K562 (cell line): Measurements from ENCODE around the gene RNF114. TPM values are rescaled to one million over a fixed set of nuclear protein-coding genes. Genes with fewer than 3 reads are reported as not detected.

Experiments used
- ARID1B ChIP-seq: fragments of 450-650 bp; IDR thresholded peaks from 2 replicates; pipeline ENCODE4 v1.6.1; 2016; ENCODE audit warnings: antibody characterized with exemption, mild to moderate bottlenecking, inconsistent platforms
- BACH1 ChIP-seq: fragments of 200-800 bp; sonication (Bioruptor generic); IDR thresholded peaks from 2 replicates; pipeline ENCODE4 v1.6.1; 2016; ENCODE audit warnings: missing genetic modification characterization, missing compliant biosample characterization
- HLTF ChIP-seq: fragments of 450-650 bp; IDR thresholded peaks from 2 replicates; pipeline ENCODE4 v1.6.1; 2016
- HNRNPUL1 ChIP-seq: fragments of 200-400 bp; formaldehyde crosslinking; IDR thresholded peaks from 2 replicates; pipeline ENCODE4 v1.6.1; 2017; ENCODE audit warnings: low read length
- NFYB ChIP-seq: IDR thresholded peaks from 2 replicates; pipeline ENCODE4 v1.6.1; 2011; ENCODE audit warnings: mild to moderate bottlenecking, moderate library complexity; ENCODE audit not compliant: insufficient read length; ENCODE audit errors: extremely low read depth
- PHB ChIP-seq: fragments of 250-450 bp; sonication (Bioruptor Pico); IDR thresholded peaks from 2 replicates; pipeline ENCODE4 v1.5.0; 2021
- RBM22 ChIP-seq: fragments of 200-400 bp; formaldehyde crosslinking; IDR thresholded peaks from 2 replicates; pipeline ENCODE4 v1.6.1; 2018; ENCODE audit warnings: low read length, low read depth; ENCODE audit not compliant: poor library complexity, severe bottlenecking
- RNF2 ChIP-seq: sonication (generic); IDR thresholded peaks from 2 replicates; pipeline ENCODE4 v1.6.1; 2016
- RREB1 ChIP-seq: fragments of 250-450 bp; sonication (Bioruptor Pico); IDR thresholded peaks from 2 replicates; pipeline ENCODE4 v1.4.0; 2020
- THAP12 ChIP-seq: fragments of 250-450 bp; sonication (Bioruptor Pico); IDR thresholded peaks from 2 replicates; pipeline ENCODE4 v1.9.0; 2021; ENCODE audit warnings: mild to moderate bottlenecking, inconsistent platforms
- TRIM24 ChIP-seq, 2 experiments: fragments of 450-650 bp; IDR thresholded peaks; 2 replicates each; pipeline ENCODE4 v1.6.1; 2016
- TSHZ1 ChIP-seq: fragments of 250-450 bp; sonication (Bioruptor Pico); IDR thresholded peaks from 2 replicates; pipeline ENCODE4 v1.4.0; 2020; ENCODE audit warnings: mild to moderate bottlenecking, moderate library complexity
- ZKSCAN3 ChIP-seq: fragments of 250-450 bp; sonication (Bioruptor Pico); IDR thresholded peaks from 2 replicates; pipeline ENCODE4 v1.4.0; 2020
- ZNF253 ChIP-seq: fragments of 250-450 bp; sonication (Bioruptor Pico); conservative IDR thresholded peaks from 2 replicates; pipeline ENCODE4 v1.6.1; 2021; ENCODE audit warnings: mild to moderate bottlenecking
- polyA plus RNA-seq, 8 experiments: library from polyadenylated mRNA; depleted of rRNA in 4 of 8; stranded (reverse) in 5 of 8; unstranded in 3 of 8; fragments of >200 nt; fragmentation: Nextera tagmentation in 2 of 8; fragmentation: Illumina TruSeq in 1 of 8; extraction: Ambion mirVana in 2 of 8; extraction: Trizol in 1 of 8; gene quantifications; 2 replicates each; pipeline versions ENCODE4 v1.2.1 to v1.2.3, GENCODE V29; 2011 to 2014; ENCODE audit warnings: inconsistent platforms in 1 of 8, missing spikeins in 1 of 8
- total RNA-seq, 7 experiments: library from RNA; depleted of rRNA in 6 of 7; stranded (reverse); fragments of >200 nt in 6 of 7; fragmentation: Illumina TruSeq in 2 of 7; extraction: Trizol in 2 of 7; gene quantifications; 2 replicates each; pipeline versions ENCODE4 v1.2.1 to v1.2.3, GENCODE V29; 2011 to 2021; ENCODE audit warnings: low replicate concordance in 1 of 7

The RNF114 gene
- total and polyA plus RNA-seq, 9 of the 15 experiments (the other 6 are each of a cell fraction or from before 2014, with no cell fraction given) = 38.6 to 111 (median 62.6) TPM

- TF ChIP-seq RREB1 (CRISPR knock-in tag) (no peak), RNF2 (no peak), HNRNPUL1 (no peak), TSHZ1 (CRISPR knock-in tag) (no peak), ZKSCAN3 (no peak), THAP12 (CRISPR knock-in tag) (no peak), NFYB (no peak), RBM22 (peak; percentile 92), BACH1 (tag) (no peak), PHB (CRISPR knock-in tag) (no peak), ZNF253 (CRISPR knock-in tag) (no peak), ARID1B (peak; percentile 38; the same call in 1 of the 2 replicates), HLTF (0 out of 2 replicates have a peak, but pooled peaks have one; percentile 8), TRIM24 (IDR thresholded peaks at IDR 0.05) (no peak)
Observed at GRCh38 chr20:49983123-49983847, 47.1 kb downstream of the RNF114 start (continued).
